Measurements from ENCODE around the gene ABCC2. TPM values are rescaled to one million over a fixed set of nuclear protein-coding genes. Genes with fewer than 3 reads are reported as not detected.

The ABCC2 gene
- total RNA-seq, 1 donor, result 1.4 TPM

DNA sequence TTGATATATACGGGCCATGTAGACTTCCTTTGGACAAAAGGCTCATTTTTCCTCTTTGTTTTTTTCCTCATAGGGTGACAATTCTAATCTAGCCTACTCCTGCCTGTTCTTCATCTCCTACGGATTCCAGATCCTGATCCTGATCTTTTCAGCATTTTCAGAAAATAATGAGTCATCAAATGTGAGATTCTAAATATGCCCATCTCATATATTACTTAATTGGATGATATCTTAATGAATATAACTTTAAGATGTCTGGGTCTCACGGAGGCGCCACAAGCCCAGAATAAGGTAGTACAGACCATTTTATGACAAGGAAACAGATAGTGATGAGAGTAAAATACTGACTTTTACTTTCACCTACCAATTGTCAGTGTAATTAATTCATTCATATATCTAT lies 11.4 kb downstream of the ABCC2 start:
- TF ChIP-seq, protein P1, sequence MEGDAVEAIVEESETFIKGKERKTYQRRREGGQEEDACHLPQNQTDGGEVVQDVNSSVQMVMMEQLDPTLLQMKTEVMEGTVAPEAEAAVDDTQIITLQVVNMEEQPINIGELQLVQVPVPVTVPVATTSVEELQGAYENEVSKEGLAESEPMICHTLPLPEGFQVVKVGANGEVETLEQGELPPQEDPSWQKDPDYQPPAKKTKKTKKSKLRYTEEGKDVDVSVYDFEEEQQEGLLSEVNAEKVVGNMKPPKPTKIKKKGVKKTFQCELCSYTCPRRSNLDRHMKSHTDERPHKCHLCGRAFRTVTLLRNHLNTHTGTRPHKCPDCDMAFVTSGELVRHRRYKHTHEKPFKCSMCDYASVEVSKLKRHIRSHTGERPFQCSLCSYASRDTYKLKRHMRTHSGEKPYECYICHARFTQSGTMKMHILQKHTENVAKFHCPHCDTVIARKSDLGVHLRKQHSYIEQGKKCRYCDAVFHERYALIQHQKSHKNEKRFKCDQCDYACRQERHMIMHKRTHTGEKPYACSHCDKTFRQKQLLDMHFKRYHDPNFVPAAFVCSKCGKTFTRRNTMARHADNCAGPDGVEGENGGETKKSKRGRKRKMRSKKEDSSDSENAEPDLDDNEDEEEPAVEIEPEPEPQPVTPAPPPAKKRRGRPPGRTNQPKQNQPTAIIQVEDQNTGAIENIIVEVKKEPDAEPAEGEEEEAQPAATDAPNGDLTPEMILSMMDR (IDR thresholded peaks at IDR 0.05; ENCODE audit: insufficient read depth, low read length), result no peak
- H3K4me3 ChIP-seq (ENCODE audit: low read depth, low read length), result no peak overlapping the region
- no peak for DNase-seq (ENCODE audit: low read depth)

DNA sequence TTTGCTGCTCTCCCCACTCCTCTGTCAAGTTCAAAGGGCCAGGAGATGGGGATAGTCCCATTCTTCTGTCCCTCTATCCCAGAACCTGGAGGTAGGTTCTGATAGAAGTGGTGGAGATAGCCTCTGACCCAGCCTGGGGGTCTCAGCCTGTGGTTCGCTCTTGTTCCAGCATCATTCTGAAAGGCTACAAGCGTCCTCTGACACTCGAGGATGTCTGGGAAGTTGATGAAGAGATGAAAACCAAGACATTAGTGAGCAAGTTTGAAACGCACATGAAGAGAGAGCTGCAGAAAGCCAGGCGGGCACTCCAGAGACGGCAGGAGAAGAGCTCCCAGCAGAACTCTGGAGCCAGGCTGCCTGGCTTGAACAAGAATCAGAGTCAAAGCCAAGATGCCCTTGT lies 14.5 kb downstream of the ABCC2 start:
- DNase-seq (ENCODE audit: low read depth), result no peak
- TF ChIP-seq, protein P1 (IDR thresholded peaks at IDR 0.05; ENCODE audit: insufficient read depth, low read length), result no peak
- H3K4me3 ChIP-seq (ENCODE audit: low read depth, low read length), result no peak overlapping the region

DNA sequence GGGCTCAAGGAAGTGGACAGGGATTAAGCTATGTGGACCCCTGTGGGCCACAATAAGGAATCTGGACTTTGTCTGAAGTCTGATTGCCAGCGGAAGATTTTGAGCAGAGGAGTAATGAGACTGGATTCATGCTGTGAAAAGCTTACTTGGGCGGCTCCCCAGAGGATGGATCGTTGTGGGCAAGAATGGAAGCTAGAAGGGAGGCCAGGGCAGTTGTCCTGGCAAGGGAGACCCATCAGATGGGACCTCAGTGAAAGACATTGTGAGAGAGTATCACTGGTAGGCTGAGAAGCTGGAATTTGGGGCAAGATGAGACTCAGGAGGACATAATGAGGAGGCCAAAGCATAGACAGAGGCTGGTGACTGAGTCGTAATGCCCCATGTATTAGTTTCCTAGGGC lies 15.6 kb downstream of the ABCC2 start:
- H3K4me3 ChIP-seq (ENCODE audit: low read depth, low read length), result no peak overlapping the region
- DNase-seq (ENCODE audit: low read depth), result no peak
- TF ChIP-seq, protein P1 (IDR thresholded peaks at IDR 0.05; ENCODE audit: insufficient read depth, low read length), result no peak

DNA sequence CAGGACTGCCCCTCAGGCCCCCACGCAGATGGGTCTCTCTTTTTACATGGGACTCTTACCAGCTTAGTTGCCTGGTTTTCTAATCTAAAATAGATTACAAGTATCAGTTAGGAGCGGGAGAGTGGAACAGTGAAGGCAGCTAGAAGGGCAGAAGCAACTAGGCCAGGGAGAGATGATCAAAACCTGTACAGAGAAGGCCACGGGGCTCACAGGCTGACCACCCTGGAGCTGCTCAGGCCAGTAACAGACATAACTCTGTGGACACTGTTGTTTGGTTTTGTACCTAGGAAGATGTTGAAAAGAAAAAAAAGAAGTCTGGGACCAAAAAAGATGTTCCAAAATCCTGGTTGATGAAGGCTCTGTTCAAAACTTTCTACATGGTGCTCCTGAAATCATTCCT lies 16.5 kb downstream of the ABCC2 start:
- TF ChIP-seq, protein P1 (IDR thresholded peaks at IDR 0.05; ENCODE audit: insufficient read depth, low read length), result no peak
- DNase-seq (ENCODE audit: low read depth), result no peak
- H3K4me3 ChIP-seq (ENCODE audit: low read depth, low read length), result no peak overlapping the region

DNA sequence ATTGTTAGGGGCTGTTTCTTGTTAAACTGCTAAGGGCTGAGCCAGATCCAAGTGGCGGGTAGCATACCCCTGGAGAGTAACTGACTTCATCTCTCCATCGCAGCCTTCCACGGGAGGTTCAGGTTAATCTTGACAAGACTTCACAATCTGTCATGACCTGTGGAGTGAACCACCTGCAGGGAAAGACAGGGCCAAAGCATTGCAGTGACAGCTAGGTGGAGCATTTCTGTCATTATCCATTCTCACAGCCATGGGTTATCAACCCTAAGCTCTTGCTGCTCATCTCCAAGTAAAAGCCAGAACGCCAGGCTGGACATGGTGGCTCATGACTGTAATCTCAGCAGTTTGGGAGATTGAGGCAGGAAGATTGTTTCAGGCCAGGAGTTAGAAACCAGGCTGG lies 17.2 kb downstream of the ABCC2 start:
- no peak for DNase-seq (ENCODE audit: low read depth)
- H3K4me3 ChIP-seq (ENCODE audit: low read depth, low read length), result no peak overlapping the region
- TF ChIP-seq, protein P1 (IDR thresholded peaks at IDR 0.05; ENCODE audit: insufficient read depth, low read length), result no peak

DNA sequence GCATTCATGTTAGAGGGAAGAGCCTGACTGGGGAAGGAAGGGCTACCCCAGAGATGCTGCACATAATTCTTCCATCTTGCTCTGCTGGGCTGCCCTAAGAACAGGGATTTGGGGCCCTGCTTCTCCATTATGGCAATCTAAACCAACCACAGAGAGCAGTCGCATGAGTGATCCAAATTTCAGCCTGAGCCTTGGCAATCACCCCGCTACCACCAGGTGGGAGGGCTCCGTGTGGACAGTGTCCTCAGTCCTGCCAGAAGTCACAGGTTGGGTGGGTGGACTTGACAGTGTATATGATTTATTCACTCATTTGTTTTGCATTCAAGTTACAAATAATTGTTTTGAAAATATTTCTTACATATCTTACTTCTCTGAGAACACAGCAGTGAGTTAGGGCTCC lies 22.0 kb downstream of the ABCC2 start:
- DNase-seq (ENCODE audit: low read depth), result no peak
- TF ChIP-seq, protein P1 (IDR thresholded peaks at IDR 0.05; ENCODE audit: insufficient read depth, low read length), result no peak
- no peak overlapping the region for H3K4me3 ChIP-seq (ENCODE audit: low read depth, low read length)

DNA sequence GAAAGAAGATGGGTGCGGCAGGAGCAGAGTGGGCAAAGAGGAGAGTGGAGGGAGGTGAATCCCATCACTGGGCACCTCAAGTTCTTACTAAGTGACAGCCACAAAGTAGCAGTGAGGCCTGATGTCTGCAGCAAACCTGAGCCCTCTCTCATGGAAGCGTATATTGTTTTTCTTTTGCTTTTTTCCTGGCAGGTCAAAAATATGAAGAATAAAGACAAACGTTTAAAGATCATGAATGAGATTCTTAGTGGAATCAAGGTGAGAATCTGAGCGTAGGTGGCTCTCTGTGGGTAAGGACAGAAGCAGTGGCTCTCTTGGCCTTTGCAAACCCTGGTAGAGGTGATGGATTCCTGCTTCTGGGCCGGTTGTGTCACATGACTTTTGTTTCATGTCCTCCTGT lies 22.8 kb downstream of the ABCC2 start:
- TF ChIP-seq, protein P1 (IDR thresholded peaks at IDR 0.05; ENCODE audit: insufficient read depth, low read length), result no peak
- no peak for DNase-seq (ENCODE audit: low read depth)
- H3K4me3 ChIP-seq (ENCODE audit: low read depth, low read length), result no peak overlapping the region

Data from fibroblast of the aortic adventitia (primary cell).